H9 (cell line): Measurements from ENCODE around the gene CACNA2D3. TPM values are rescaled to one million over a fixed set of nuclear protein-coding genes. Genes with fewer than 3 reads are reported as not detected.

Experiments used
- DNase-seq: peaks from one replicate; pipeline ENCODE4 v3.0.0-alpha.2; 2017
- H2AFZ ChIP-seq: one replicate; pipeline ENCODE4 v1.6.1; 2013; ENCODE audit warnings: mild to moderate bottlenecking, low read length, control low read depth, moderate library complexity
- H2AK5ac ChIP-seq: 2 replicates; pipeline ENCODE4 v1.6.1; 2013; ENCODE audit warnings: low read length, control low read depth, mixed read lengths; ENCODE audit not compliant: insufficient read length
- H2BK120ac ChIP-seq: one replicate; pipeline ENCODE4 v1.6.1; 2013; ENCODE audit warnings: low read depth, mild to moderate bottlenecking, low read length, control low read depth, inconsistent platforms; ENCODE audit not compliant: poor library complexity, severe bottlenecking
- H2BK12ac ChIP-seq: 2 replicates; pipeline ENCODE4 v1.6.1; 2013; ENCODE audit warnings: low read length, control low read depth, mixed read lengths, low read depth; ENCODE audit not compliant: insufficient read length
- H2BK15ac ChIP-seq: 2 replicates; pipeline ENCODE4 v1.6.1; 2013; ENCODE audit warnings: low read depth, low read length, control low read depth
- H2BK20ac ChIP-seq: one replicate; pipeline ENCODE4 v1.6.1; 2013; ENCODE audit warnings: low read depth, mild to moderate bottlenecking, low read length, control low read depth, inconsistent platforms; ENCODE audit not compliant: poor library complexity, severe bottlenecking
- H2BK5ac ChIP-seq: 2 replicates; pipeline ENCODE4 v1.6.1; 2013; ENCODE audit warnings: low read length, control low read depth, mixed read lengths; ENCODE audit not compliant: insufficient read length
- H3K14ac ChIP-seq: 2 replicates; pipeline ENCODE4 v1.6.1; 2013; ENCODE audit warnings: low read length, control low read depth; ENCODE audit not compliant: insufficient read depth
- H3K18ac ChIP-seq: 2 replicates; pipeline ENCODE4 v1.6.1; 2013; ENCODE audit warnings: low read depth, mild to moderate bottlenecking, mixed read lengths, low read length, control low read depth; ENCODE audit not compliant: insufficient read length
- H3K23ac ChIP-seq: 2 replicates; pipeline ENCODE4 v1.6.1; 2013; ENCODE audit warnings: low read length, control low read depth, mixed read lengths, low read depth; ENCODE audit not compliant: insufficient read length
- H3K23me2 ChIP-seq: 2 replicates; pipeline ENCODE4 v1.6.1; 2013; ENCODE audit warnings: low read depth, mild to moderate bottlenecking, mixed read lengths, low read length, control low read depth; ENCODE audit not compliant: insufficient read length, poor library complexity, severe bottlenecking
- H3K27ac ChIP-seq: 2 replicates; pipeline ENCODE4 v1.5.1; 2013; ENCODE audit warnings: low read length, control low read depth, mixed read lengths, low read depth; ENCODE audit not compliant: insufficient read length
- H3K27me3 ChIP-seq: 2 replicates; pipeline ENCODE4 v1.6.1; 2013; ENCODE audit warnings: low read length, control low read depth, inconsistent platforms; ENCODE audit not compliant: insufficient read depth
- H3K4ac ChIP-seq: 2 replicates; pipeline ENCODE4 v1.6.1; 2013; ENCODE audit warnings: low read depth, mild to moderate bottlenecking, control low read depth, inconsistent platforms, low read length, moderate library complexity
- H3K4me1 ChIP-seq: 2 replicates; pipeline ENCODE4 v1.6.1; 2013; ENCODE audit warnings: low read length, control low read depth, inconsistent platforms; ENCODE audit not compliant: insufficient read depth
- H3K4me2 ChIP-seq: 2 replicates; pipeline ENCODE4 v1.6.1; 2013; ENCODE audit warnings: low read length, control low read depth, mixed read lengths; ENCODE audit not compliant: insufficient read length, insufficient read depth
- H3K56ac ChIP-seq: 2 replicates; pipeline ENCODE4 v1.6.1; 2013; ENCODE audit warnings: low read depth, mild to moderate bottlenecking, mixed read lengths, low read length, control low read depth; ENCODE audit not compliant: insufficient read length
- H3K79me1 ChIP-seq: 2 replicates; pipeline ENCODE4 v1.6.1; 2013; ENCODE audit warnings: low read depth, mild to moderate bottlenecking, moderate library complexity, low read length, control low read depth, inconsistent platforms; ENCODE audit not compliant: insufficient read depth, poor library complexity, severe bottlenecking
- H3K79me2 ChIP-seq: 2 replicates; pipeline ENCODE4 v1.6.1; 2013; ENCODE audit warnings: low read length, control low read depth, inconsistent platforms; ENCODE audit not compliant: insufficient read depth
- H3K9ac ChIP-seq: 2 replicates; pipeline ENCODE4 v1.6.1; 2013; ENCODE audit warnings: low read length, control low read depth, mixed read lengths; ENCODE audit not compliant: insufficient read length; ENCODE audit errors: extremely low read depth
- H3K9me3 ChIP-seq: one replicate; pipeline ENCODE4 v1.6.1; 2013; ENCODE audit warnings: low read depth, low read length, inconsistent platforms; ENCODE audit not compliant: control insufficient read depth
- H3T11ph ChIP-seq: one replicate; pipeline ENCODE4 v1.6.1; 2013; ENCODE audit warnings: mild to moderate bottlenecking, low read length, control low read depth, inconsistent platforms
- H4K20me1 ChIP-seq: one replicate; pipeline ENCODE4 v1.6.1; 2013; ENCODE audit not compliant: control insufficient read depth, insufficient read length, insufficient read depth
- H4K5ac ChIP-seq: 2 replicates; pipeline ENCODE4 v1.6.1; 2013; ENCODE audit warnings: low read depth, mild to moderate bottlenecking, mixed read lengths, low read length, control low read depth; ENCODE audit not compliant: insufficient read length
- H4K8ac ChIP-seq: replicated peaks from 2 replicates; pipeline ENCODE4 v1.6.1; 2013; ENCODE audit warnings: low read length, control low read depth, mixed read lengths, low read depth; ENCODE audit not compliant: insufficient read length
- H4K91ac ChIP-seq: 2 replicates; pipeline ENCODE4 v1.6.1; 2013; ENCODE audit warnings: low read depth, mild to moderate bottlenecking, moderate library complexity, mixed read lengths, low read length, control low read depth; ENCODE audit not compliant: insufficient read length
- H3K27ac Mint-ChIP-seq, 3 experiments: 2 replicates in 2 of 3; 3 replicates in 1 of 3; pipeline ENCODE4 v1.8.0; 2020 to 2021; ENCODE audit warnings: mixed read lengths in 3 of 3, mild to moderate bottlenecking in 1 of 3, moderate library complexity in 1 of 3
- H3K27me3 Mint-ChIP-seq: 2 replicates; pipeline ENCODE4 v1.8.0; 2021; ENCODE audit warnings: low read depth, mild to moderate bottlenecking, moderate library complexity, mixed read lengths
- H3K36me3 Mint-ChIP-seq, 3 experiments: 2 replicates in 2 of 3; 3 replicates in 1 of 3; pipeline ENCODE4 v1.8.0; 2020 to 2021; ENCODE audit warnings: low read depth in 3 of 3, mixed read lengths in 3 of 3; ENCODE audit not compliant: insufficient read depth in 1 of 3
- H3K4me1 Mint-ChIP-seq, 2 experiments: 2 replicates each; pipeline ENCODE4 v1.8.0; 2020; ENCODE audit warnings: mixed read lengths in 2 of 2
- H3K4me3 Mint-ChIP-seq, 2 experiments: 2 replicates in 1 of 2; 3 replicates in 1 of 2; pipeline ENCODE4 v1.8.0; 2020 to 2021; ENCODE audit warnings: mild to moderate bottlenecking in 2 of 2, mixed read lengths in 2 of 2, moderate library complexity in 1 of 2
- H3K9me3 Mint-ChIP-seq, 2 experiments: 2 replicates in 1 of 2; 3 replicates in 1 of 2; pipeline ENCODE4 v1.8.0; 2020; ENCODE audit warnings: mild to moderate bottlenecking in 2 of 2, mixed read lengths in 2 of 2, moderate library complexity in 1 of 2
- WGBS: extraction: QIAGEN DNeasy Blood & Tissue Kit; methylation state at CpG from one replicate; pipeline ENCODE4 v1.1.7; 2013; ENCODE audit warnings: missing lambda C conversion rate, low lambda C conversion rate, mixed read lengths; ENCODE audit not compliant: insufficient read length; ENCODE audit errors: extremely low coverage; 5-methylcytosine and 5-hydroxymethylcytosine counted together
- total RNA-seq: library from RNA; stranded (reverse); gene quantifications from 2 replicates; pipeline ENCODE4 v1.2.1, GENCODE V29; 2021
- TF ChIP-seq, protein P1 (sequence below): fragments of 200-600 bp; sonication (generic); conservative IDR thresholded peaks from 3 replicates; pipeline ENCODE4 v1.8.0; 2021; ENCODE audit warnings: antibody characterized with exemption, mild to moderate bottlenecking

CACNA2D3 gene
- total RNA-seq, 1 experiment from 2014 or later = 3.2 TPM

DNA sequence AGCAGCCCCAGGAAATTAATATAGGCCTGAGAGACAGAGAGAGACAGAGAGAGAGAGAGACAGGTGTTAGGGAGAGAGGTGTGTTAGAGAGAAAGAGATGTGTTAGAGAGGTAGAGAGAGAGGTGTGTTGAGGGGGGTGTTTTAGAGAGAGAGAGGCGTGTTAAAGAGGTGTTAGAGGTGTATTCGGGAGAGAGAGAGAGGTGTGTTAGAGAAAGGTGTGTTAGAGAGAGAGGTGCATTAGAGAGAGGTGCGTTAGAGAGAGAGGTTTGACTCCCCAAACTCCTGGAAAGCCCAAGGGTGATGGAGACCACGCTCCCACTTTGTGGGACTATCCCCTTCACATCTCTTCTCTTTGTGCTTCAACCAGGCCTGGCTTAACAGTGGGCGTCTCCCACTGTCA lies 95.5 kb downstream of the CACNA2D3 start:
- no peaks in the 10 kb centered on the region for H3K79me2 ChIP-seq
- no peaks in the 10 kb centered on the region for H4K20me1 ChIP-seq
- H3K9me3 ChIP-seq = no peaks in the 10 kb centered on the region
- Mint-ChIP-seq H3K27me3 (no peaks in the 10 kb centered on the region; the same call in 1 of the 2 replicates), H3K36me3 (no peaks in the 10 kb centered on the region), H3K4me3 (no peak overlapping the region), H3K4me1 (peaks cover 0 to 5% of the 10 kb centered on the region in 2 experiments; a peak in 2 of 4 replicates), H3K27ac (no peak overlapping the region), H3K9me3 (peaks cover 0 to 3% of the 10 kb centered on the region in 2 experiments; a peak in 1 of 5 replicates)
- H3K18ac ChIP-seq = no peak overlapping the region
- H3K9ac ChIP-seq = no peak overlapping the region
- H2BK5ac ChIP-seq = no peak overlapping the region
- no peak overlapping the region for H3K4me2 ChIP-seq
- no peak for DNase-seq
- H3K56ac ChIP-seq = no peak overlapping the region
- no peak overlapping the region for H2BK12ac ChIP-seq
- 100% methylated on average over 3 of the region's 5 CpGs for WGBS
- H4K5ac ChIP-seq = no peak overlapping the region
- no peaks in the 10 kb centered on the region for H3K23me2 ChIP-seq
- no peak overlapping the region for H2BK15ac ChIP-seq
- no peak overlapping the region for H2AK5ac ChIP-seq
- H2BK120ac ChIP-seq = no peak overlapping the region
- H3K79me1 ChIP-seq = no peaks in the 10 kb centered on the region
- H3K27me3 ChIP-seq = no peaks in the 10 kb centered on the region
- no peaks in the 10 kb centered on the region for H3K4me1 ChIP-seq
- no peak overlapping the region for H2BK20ac ChIP-seq
- H3K27ac ChIP-seq = no peak overlapping the region
- no peak overlapping the region for H3T11ph ChIP-seq
- H3K14ac ChIP-seq = no peak overlapping the region
- TF ChIP-seq, protein P1, sequence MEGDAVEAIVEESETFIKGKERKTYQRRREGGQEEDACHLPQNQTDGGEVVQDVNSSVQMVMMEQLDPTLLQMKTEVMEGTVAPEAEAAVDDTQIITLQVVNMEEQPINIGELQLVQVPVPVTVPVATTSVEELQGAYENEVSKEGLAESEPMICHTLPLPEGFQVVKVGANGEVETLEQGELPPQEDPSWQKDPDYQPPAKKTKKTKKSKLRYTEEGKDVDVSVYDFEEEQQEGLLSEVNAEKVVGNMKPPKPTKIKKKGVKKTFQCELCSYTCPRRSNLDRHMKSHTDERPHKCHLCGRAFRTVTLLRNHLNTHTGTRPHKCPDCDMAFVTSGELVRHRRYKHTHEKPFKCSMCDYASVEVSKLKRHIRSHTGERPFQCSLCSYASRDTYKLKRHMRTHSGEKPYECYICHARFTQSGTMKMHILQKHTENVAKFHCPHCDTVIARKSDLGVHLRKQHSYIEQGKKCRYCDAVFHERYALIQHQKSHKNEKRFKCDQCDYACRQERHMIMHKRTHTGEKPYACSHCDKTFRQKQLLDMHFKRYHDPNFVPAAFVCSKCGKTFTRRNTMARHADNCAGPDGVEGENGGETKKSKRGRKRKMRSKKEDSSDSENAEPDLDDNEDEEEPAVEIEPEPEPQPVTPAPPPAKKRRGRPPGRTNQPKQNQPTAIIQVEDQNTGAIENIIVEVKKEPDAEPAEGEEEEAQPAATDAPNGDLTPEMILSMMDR = no peak
- H3K4ac ChIP-seq = no peak overlapping the region
- H3K23ac ChIP-seq = no peak overlapping the region
- no peak overlapping the region for H4K91ac ChIP-seq
- H2AFZ ChIP-seq = no peak overlapping the region
- no peak overlapping the region for H4K8ac ChIP-seq
